ENCODE measurements around the gene KCNA10. TPM values are rescaled to one million over a fixed set of nuclear protein-coding genes. Genes with fewer than 3 reads are reported as not detected.
A peak's percentile ranks its signal among the peaks of the same experiment; 100 is the strongest.

KCNA10 gene
- total RNA-seq, 1 experiment from 2014 or later: not detected

- Histone ChIP-seq H3K27me3 (ENCODE audit: insufficient read depth, low read length) (no peaks in the 10 kb centered on the region), H3K9me2 (ENCODE audit: insufficient read depth) (no peaks in the 10 kb centered on the region), H3K4me2 (ENCODE audit: low read length) (no peak overlapping the region), H3K9me3 (ENCODE audit: control insufficient read depth in 1 of 2, insufficient read depth in 1 of 2, low read depth in 1 of 2, low read length in 2 of 2) (no peaks in the 10 kb centered on the region), H3K79me2 (ENCODE audit: insufficient read depth, low read length) (no peaks in the 10 kb centered on the region), H4K20me1 (ENCODE audit: insufficient read depth) (no peaks in the 10 kb centered on the region), H3K36me3 (ENCODE audit: control insufficient read depth in 1 of 2, insufficient read depth in 2 of 2, low read length in 2 of 2) (no peaks in the 10 kb centered on the region), H3K4me1 (ENCODE audit: control insufficient read depth in 1 of 2, insufficient read depth in 2 of 2, low read length in 2 of 2) (peaks cover 5 to 12% of the 10 kb centered on the region in 2 experiments), H3K27ac (ENCODE audit: low read depth, low read length) (no peak overlapping the region), H3K4me3 (replicated peaks in 1 of 2; ENCODE audit: low read depth in 1 of 2, low read length in 2 of 2) (no peak overlapping the region), H3K9ac (ENCODE audit: low read length) (no peak overlapping the region), H2AFZ (ENCODE audit: low read depth, low read length, poor library complexity, severe bottlenecking) (no peak overlapping the region)
- ChIA-PET POLR2A (no interaction called here), CTCF (interaction anchor here (21.6 kb wide), 1 partner anchor 13 kb away, joined by 203 read pairs; no protein-coding TSS in a partner anchor), RAD21 (ENCODE audit: low non-redundant PET in 1 of 2, low total read pairs in 2 of 2, uncharacterized antibody in 2 of 2, unreplicated experiment in 2 of 2) (no interaction called here)
- no peak for DNase-seq (ENCODE audit: low read depth, low spot score)
- BruUV-seq (replicated peaks): no TSS peak
- intact Hi-C loops (cut with micrococcal nuclease): no loop called here
- peak; percentile 37; the same call in 1 of the 2 replicates for ATAC-seq
- TF ChIP-seq, protein P1, sequence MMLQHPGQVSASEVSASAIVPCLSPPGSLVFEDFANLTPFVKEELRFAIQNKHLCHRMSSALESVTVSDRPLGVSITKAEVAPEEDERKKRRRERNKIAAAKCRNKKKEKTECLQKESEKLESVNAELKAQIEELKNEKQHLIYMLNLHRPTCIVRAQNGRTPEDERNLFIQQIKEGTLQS (IDR thresholded peaks at IDR 0.05): no peak
- TF ChIP-seq TCF7L2 (IDR thresholded peaks at IDR 0.05; ENCODE audit: borderline replicate concordance, extremely low read depth, insufficient read depth, insufficient read length) (no peak), SIN3A (IDR thresholded peaks at IDR 0.05; ENCODE audit: low read depth) (no peak)
- TF ChIP-seq, protein P2, sequence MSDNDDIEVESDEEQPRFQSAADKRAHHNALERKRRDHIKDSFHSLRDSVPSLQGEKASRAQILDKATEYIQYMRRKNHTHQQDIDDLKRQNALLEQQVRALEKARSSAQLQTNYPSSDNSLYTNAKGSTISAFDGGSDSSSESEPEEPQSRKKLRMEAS (IDR thresholded peaks at IDR 0.05): no peak
These were observed 36.2 kb downstream of the KCNA10 start for GRCh38 chr1:110482662-110483307.

- CTCF ChIA-PET: interaction anchor here (1.5 to 21.6 kb wide), 2 partner anchors 14 to 144 kb away, joined by 3 to 203 read pairs; partner anchors contain the start of gene RBM15
These were observed 36.9 kb downstream of the KCNA10 start for GRCh38 chr1:110481968-110482623.

More at GRCh38 chr1:110481968-110482623, 36.9 kb downstream of the KCNA10 start:
- no peaks in the 10 kb centered on the region for H3K79me2 ChIP-seq (ENCODE audit: insufficient read depth, low read length)
- no peak overlapping the region for H3K9ac ChIP-seq (ENCODE audit: low read length)
- peaks cover 12 to 18% of the 10 kb centered on the region in 2 experiments for H3K4me1 ChIP-seq (ENCODE audit: control insufficient read depth in 1 of 2, insufficient read depth in 2 of 2, low read length in 2 of 2)
- H2AFZ ChIP-seq (ENCODE audit: low read depth, low read length, poor library complexity, severe bottlenecking): no peak overlapping the region
- TF ChIP-seq YY1 (IDR thresholded peaks at IDR 0.05; ENCODE audit: extremely low read depth, insufficient replicate concordance, low read depth, low read length): no peak
- no peak for TF ChIP-seq RAD21 (IDR thresholded peaks at IDR 0.05; ENCODE audit: low read depth)
- TF ChIP-seq ZFX (IDR thresholded peaks at IDR 0.05): no peak
- TF ChIP-seq, protein P1 (IDR thresholded peaks at IDR 0.05): no peak
- no peak overlapping the region for H3K27ac ChIP-seq (ENCODE audit: low read depth, low read length)
- no peaks in the 10 kb centered on the region for H3K9me3 ChIP-seq (ENCODE audit: control insufficient read depth in 1 of 2, insufficient read depth in 1 of 2, low read depth in 1 of 2, low read length in 2 of 2)
- ChIA-PET POLR2A (no interaction called here), RAD21 (ENCODE audit: low non-redundant PET in 1 of 2, low total read pairs in 2 of 2, uncharacterized antibody in 2 of 2, unreplicated experiment in 2 of 2) (no interaction called here)
- no peak overlapping the region for H3K4me2 ChIP-seq (ENCODE audit: low read length)
- intact Hi-C loops (cut with micrococcal nuclease): no loop called here
- no peaks in the 10 kb centered on the region for H3K9me2 ChIP-seq (ENCODE audit: insufficient read depth)
- no TSS peak for BruUV-seq (replicated peaks)
- ATAC-seq: no peak
- no peak overlapping the region for H3K4me3 ChIP-seq (replicated peaks in 1 of 2; ENCODE audit: low read depth in 1 of 2, low read length in 2 of 2)
- H4K20me1 ChIP-seq (ENCODE audit: insufficient read depth): no peaks in the 10 kb centered on the region
- DNase-seq (ENCODE audit: low read depth, low spot score): no peak
- H3K27me3 ChIP-seq (ENCODE audit: insufficient read depth, low read length): no peaks in the 10 kb centered on the region
- no peaks in the 10 kb centered on the region for H3K36me3 ChIP-seq (ENCODE audit: control insufficient read depth in 1 of 2, insufficient read depth in 2 of 2, low read length in 2 of 2)
